Measurements from ENCODE around the gene CAND1.

DNA sequence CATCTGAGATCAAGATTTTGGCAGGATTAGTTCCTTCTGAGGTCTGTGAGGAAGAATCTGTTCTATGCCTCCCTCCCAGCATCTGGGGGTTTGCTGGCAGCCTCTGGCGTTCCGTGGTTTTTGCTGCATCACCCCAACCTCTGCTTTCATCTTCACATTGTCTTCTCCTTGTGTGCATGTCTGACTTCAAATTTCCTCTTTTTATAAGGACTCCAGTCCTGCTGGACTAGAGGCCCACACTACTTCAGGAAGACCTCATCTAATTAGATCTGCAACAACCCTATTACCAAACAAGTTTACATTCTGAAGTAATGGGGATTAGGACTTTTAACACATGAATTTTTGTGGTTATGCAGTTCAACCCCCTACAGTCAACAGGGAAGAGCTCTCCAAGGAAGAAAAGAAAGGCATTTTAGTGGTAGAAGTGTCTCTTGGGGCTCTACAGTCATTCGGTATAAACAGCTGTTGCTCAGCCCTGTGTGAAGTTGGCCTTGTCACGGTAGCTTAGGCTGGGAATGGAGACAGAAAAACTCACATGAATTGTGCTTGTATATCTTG, 89.7 kb downstream of the CAND1 start:
- TF ChIP-seq CTCF (IDR thresholded peaks at IDR 0.05; ENCODE audit: low read length) (no peak), EZH2 (IDR thresholded peaks at IDR 0.05; ENCODE audit: borderline replicate concordance, low read length) (no peak)

Data from OCI-LY1 (cell line).